Measurements from ENCODE around the gene SMARCC2.

Gene SMARCC2

DNA sequence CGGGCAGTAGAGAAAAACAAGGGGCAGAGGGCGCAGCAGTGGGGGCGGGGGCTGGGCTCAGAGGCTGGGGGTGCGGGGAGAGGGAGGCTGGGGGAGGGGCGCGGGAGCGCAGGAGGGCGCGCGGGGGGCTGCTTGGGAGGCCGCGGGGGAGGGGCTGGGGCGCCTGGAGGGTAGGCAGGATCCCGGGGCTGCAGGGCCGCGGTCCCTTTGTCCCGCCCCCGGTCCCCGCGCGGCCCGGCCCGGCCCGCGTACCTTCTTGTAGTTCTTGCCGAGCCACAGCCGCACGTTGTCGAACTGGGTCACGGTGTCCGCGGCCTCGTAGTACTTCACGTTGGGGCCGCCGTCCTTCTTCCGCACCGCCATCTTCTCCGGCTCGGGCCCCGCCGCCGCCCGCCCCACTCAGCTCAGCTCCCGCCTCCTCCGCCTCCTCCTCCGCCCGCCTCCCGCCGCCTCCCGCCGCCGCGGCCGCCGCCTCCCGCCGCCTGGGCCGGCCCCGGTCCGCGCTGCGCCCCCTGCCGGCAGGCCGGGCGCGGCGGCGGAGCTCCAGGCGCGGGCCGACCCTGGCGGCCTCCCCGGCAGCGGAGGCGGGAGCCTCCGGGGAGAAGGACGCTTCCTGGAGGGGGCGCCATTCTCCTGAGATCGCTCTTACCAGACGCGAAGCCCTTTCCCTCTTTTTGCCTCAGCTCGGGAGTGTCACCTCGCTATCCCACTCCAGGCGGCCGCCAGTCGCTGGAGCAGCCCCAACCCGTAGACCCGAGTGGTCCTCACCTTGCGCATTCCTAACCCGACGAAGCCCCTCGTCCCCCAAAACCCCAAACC, at the start of gene SMARCC2:
Gene SMARCC2 (minus strand): TSS at position 385 of the 819 bp plus-strand sequence. CDS start 22 bp downstream, at position 363.
- TF ChIP-seq, protein P1, sequence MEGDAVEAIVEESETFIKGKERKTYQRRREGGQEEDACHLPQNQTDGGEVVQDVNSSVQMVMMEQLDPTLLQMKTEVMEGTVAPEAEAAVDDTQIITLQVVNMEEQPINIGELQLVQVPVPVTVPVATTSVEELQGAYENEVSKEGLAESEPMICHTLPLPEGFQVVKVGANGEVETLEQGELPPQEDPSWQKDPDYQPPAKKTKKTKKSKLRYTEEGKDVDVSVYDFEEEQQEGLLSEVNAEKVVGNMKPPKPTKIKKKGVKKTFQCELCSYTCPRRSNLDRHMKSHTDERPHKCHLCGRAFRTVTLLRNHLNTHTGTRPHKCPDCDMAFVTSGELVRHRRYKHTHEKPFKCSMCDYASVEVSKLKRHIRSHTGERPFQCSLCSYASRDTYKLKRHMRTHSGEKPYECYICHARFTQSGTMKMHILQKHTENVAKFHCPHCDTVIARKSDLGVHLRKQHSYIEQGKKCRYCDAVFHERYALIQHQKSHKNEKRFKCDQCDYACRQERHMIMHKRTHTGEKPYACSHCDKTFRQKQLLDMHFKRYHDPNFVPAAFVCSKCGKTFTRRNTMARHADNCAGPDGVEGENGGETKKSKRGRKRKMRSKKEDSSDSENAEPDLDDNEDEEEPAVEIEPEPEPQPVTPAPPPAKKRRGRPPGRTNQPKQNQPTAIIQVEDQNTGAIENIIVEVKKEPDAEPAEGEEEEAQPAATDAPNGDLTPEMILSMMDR (IDR thresholded peaks at IDR 0.05; ENCODE audit: borderline replicate concordance, control extremely low read depth, extremely low read depth, insufficient read depth, missing control alignments) = peak; percentile 96
- in situ Hi-C loops (cut with MboI; ENCODE audit: low sequenced_read_pairs, unreplicated experiment) = no loop called here
- DNase-seq (ENCODE audit: low spot score) = peak; percentile 95

DNA sequence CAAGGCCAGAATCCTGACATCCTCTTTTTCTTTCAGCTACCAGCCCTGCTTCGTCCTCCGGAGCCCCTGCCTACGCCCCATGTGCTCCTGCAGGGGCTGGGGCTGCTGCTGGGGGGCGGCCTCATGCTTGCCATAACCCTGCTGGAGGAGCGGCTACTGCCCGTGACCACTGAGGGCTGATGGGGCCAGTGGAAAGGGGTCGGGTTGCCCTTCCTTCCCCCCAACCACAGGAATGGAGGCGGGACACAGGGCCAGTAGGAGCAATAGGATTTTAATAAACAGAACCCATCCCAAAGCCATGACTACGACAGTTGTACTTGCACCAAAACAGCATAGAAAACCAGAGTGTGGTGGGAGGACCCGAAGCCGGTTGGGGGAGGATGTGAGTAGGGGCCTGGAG, 48.3 kb upstream of the SMARCC2 start:
- no peak for DNase-seq (ENCODE audit: low spot score)
- in situ Hi-C loops (cut with MboI; ENCODE audit: low sequenced_read_pairs, unreplicated experiment) = no loop called here
- TF ChIP-seq, protein P1 (IDR thresholded peaks at IDR 0.05; ENCODE audit: borderline replicate concordance, control extremely low read depth, extremely low read depth, insufficient read depth, missing control alignments) = no peak

DNA sequence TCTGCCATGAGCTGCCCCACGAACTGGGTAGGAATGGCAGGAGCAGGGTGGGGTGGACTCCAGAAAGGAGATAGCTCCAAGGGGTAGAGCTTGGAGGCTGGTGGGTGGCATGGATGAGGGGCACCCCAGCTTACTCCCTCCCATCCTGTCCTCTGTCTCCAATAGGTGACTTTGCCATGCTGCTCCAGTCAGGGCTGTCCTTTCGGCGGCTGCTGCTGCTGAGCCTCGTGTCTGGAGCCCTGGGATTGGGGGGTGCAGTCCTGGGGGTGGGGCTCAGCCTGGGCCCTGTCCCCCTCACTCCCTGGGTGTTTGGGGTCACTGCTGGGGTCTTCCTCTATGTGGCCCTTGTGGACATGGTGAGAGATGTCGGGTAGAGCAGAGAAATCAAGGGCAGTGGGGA, 47.7 kb upstream of the SMARCC2 start:
- no peak for DNase-seq (ENCODE audit: low spot score)
- TF ChIP-seq, protein P1 (IDR thresholded peaks at IDR 0.05; ENCODE audit: borderline replicate concordance, control extremely low read depth, extremely low read depth, insufficient read depth, missing control alignments) = no peak
- in situ Hi-C loops (cut with MboI; ENCODE audit: low sequenced_read_pairs, unreplicated experiment) = no loop called here

DNA sequence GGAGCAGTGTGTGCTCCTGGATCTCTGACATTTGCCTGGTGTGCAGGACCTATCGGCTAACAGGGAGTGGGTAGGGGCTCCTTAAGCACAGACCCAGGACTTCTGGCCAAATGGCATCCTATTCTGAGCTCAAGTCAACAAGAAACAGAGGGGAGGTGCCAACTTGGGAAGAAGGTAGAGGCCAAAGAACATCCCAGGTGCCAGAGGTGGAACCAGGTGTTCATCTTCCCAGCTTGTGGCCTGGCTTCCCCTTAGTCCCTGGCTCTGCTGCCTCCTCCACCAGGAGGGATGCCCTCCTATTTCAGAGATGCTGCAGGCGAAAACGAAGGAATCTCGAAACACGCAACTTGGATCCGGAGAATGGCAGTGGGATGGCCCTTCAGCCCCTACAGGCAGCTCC, 46.8 kb upstream of the SMARCC2 start:
- in situ Hi-C loops (cut with MboI; ENCODE audit: low sequenced_read_pairs, unreplicated experiment) = no loop called here
- DNase-seq (ENCODE audit: low spot score) = no peak
- TF ChIP-seq, protein P1 (IDR thresholded peaks at IDR 0.05; ENCODE audit: borderline replicate concordance, control extremely low read depth, extremely low read depth, insufficient read depth, missing control alignments) = no peak

DNA sequence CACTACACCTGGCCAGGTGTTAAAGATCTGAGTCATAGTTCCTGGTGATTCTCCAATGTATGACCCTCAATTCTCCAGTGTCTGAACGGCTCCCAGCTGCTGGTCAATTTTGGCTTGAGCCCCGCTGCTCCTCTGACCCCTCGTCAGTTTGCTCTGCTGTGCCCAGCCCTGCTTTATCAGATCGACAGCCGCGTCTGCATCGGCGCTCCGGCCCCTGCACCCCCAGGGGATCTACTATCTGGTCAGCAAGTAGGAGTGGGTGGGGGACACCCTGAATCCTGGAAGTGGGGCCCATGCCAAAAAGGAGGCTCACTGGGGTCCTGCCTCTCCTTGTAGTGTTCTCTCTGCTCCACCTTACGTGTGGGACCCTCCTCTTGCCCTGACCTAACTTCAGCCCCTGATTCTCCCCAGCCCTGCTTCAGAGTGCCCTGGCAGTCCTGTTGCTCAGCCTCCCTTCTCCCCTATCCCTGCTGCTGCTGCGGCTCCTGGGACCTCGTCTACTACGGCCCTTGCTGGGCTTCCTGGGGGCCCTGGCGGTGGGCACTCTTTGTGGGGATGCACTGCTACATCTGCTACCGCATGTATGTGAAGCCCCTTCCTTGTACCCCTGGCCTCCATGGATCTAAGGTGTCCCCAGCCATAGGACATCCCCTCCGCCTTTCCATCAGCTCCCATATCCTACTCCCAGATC, 45.6 kb upstream of the SMARCC2 start:
- in situ Hi-C loops (cut with MboI; ENCODE audit: low sequenced_read_pairs, unreplicated experiment) = no loop called here
- no peak for DNase-seq (ENCODE audit: low spot score)
- TF ChIP-seq, protein P1 (IDR thresholded peaks at IDR 0.05; ENCODE audit: borderline replicate concordance, control extremely low read depth, extremely low read depth, insufficient read depth, missing control alignments) = no peak

DNA sequence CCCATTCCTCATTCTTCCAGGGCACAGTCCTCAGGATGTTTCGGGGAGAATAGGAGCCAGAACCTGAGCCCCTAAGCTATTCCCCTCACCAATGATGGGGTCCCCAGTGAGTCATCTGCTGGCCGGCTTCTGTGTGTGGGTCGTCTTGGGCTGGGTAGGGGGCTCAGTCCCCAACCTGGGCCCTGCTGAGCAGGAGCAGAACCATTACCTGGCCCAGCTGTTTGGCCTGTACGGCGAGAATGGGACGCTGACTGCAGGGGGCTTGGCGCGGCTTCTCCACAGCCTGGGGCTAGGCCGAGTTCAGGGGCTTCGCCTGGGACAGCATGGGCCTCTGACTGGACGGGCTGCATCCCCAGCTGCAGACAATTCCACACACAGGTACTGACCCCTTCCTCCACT, 41.9 kb upstream of the SMARCC2 start:
- TF ChIP-seq, protein P1 (IDR thresholded peaks at IDR 0.05; ENCODE audit: borderline replicate concordance, control extremely low read depth, extremely low read depth, insufficient read depth, missing control alignments) = no peak
- DNase-seq (ENCODE audit: low spot score) = no peak
- in situ Hi-C loops (cut with MboI; ENCODE audit: low sequenced_read_pairs, unreplicated experiment) = no loop called here
